22Rv1 (cell line): Measurements from ENCODE around the gene PRDX3.

ENCODE experiments used
- ZFX ChIP-seq: fragments of 450-650 bp; IDR thresholded peaks from 2 replicates; pipeline ENCODE4 v1.6.1; 2017; ENCODE audit warnings: antibody characterized with exemption, borderline replicate concordance
- TF ChIP-seq, protein P1 (sequence below): fragments of 450-650 bp; IDR thresholded peaks from 2 replicates; pipeline ENCODE4 v1.5.1; 2017; ENCODE audit warnings: mild to moderate bottlenecking

DNA sequence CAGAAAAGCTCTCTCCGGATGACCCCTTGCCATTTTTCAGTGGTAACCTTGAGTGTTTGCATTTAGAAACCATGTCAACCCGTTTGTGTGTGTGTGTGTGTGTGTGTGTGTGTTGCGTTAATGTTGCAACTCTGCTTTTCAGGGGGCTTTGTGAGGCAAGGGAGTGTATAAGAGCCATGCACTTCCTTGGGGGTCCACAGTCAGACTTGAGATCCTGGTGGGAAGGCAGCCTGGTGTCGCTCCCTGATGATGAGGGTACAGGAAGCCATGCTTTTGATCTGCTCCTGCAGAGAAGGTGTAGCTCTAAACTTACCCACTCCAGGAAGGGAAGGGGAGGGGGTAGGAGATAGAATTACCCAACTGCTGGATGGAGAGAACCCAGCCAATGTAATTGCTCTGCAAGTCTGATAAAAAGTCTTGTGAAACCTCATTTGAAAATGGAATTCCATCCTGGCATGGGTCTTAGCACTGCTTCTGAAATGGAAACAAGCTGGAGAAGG is 39.4 kb upstream of the PRDX3 start:
- TF ChIP-seq, protein P1, sequence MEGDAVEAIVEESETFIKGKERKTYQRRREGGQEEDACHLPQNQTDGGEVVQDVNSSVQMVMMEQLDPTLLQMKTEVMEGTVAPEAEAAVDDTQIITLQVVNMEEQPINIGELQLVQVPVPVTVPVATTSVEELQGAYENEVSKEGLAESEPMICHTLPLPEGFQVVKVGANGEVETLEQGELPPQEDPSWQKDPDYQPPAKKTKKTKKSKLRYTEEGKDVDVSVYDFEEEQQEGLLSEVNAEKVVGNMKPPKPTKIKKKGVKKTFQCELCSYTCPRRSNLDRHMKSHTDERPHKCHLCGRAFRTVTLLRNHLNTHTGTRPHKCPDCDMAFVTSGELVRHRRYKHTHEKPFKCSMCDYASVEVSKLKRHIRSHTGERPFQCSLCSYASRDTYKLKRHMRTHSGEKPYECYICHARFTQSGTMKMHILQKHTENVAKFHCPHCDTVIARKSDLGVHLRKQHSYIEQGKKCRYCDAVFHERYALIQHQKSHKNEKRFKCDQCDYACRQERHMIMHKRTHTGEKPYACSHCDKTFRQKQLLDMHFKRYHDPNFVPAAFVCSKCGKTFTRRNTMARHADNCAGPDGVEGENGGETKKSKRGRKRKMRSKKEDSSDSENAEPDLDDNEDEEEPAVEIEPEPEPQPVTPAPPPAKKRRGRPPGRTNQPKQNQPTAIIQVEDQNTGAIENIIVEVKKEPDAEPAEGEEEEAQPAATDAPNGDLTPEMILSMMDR, result no peak
- no peak for TF ChIP-seq ZFX
